H1 (cell line): ENCODE measurements around the gene CROT. TPM values are rescaled to one million over a fixed set of nuclear protein-coding genes. Genes with fewer than 3 reads are reported as not detected.
A peak's percentile ranks its signal among the peaks of the same experiment; 100 is the strongest.

Experiments used
- CTCF ChIA-PET: fragments of 300-600 bp; sonication (Branson Sonifier 250); formaldehyde crosslinking; loops from one replicate; lab custom pipeline; 2021; ENCODE audit not compliant: partially characterized antibody; lab: Charles Lee
- POLR2A ChIA-PET: fragments of 300-600 bp; sonication (Branson Sonifier 250); formaldehyde crosslinking; loops from one replicate; lab custom pipeline; 2021; ENCODE audit warnings: inconsistent platforms; ENCODE audit not compliant: partially characterized antibody; lab: Charles Lee
- DNase-seq, 2 experiments: peaks; one replicate each; pipeline versions ENCODE4 v3.0.0 to v3.0.0-alpha.2; 2010 to 2022; ENCODE audit warnings: low spot score in 2 of 2, low read depth in 1 of 2, mixed read lengths in 1 of 2
- FAIRE-seq: peaks from 2 replicates; lab custom pipeline; 2011; peaks lifted over from hg19 to GRCh38; lab: Jason Lieb, UNC
- H2AFZ ChIP-seq: 2 replicates; pipeline ENCODE4 v1.8.1; 2012; ENCODE audit warnings: low read length, inconsistent platforms
- H2AK5ac ChIP-seq: 2 replicates; pipeline ENCODE4 v1.6.1; 2013; ENCODE audit warnings: low read depth, low read length
- H2BK120ac ChIP-seq: replicated peaks from 2 replicates; pipeline ENCODE3; 2013; ENCODE audit warnings: low read depth, low read length, inconsistent platforms
- H2BK12ac ChIP-seq: 2 replicates; pipeline ENCODE4 v1.6.1; 2013; ENCODE audit warnings: low read depth, low read length
- H2BK15ac ChIP-seq: 2 replicates; pipeline ENCODE4 v1.6.1; 2013; ENCODE audit warnings: low read length
- H2BK20ac ChIP-seq: 2 replicates; pipeline ENCODE4 v1.6.1; 2013; ENCODE audit warnings: low read length
- H2BK5ac ChIP-seq: 2 replicates; pipeline ENCODE4 v1.6.1; 2013; ENCODE audit warnings: low read depth, low read length
- H3K14ac ChIP-seq: 2 replicates; pipeline ENCODE4 v1.6.1; 2013; ENCODE audit warnings: inconsistent platforms; ENCODE audit not compliant: insufficient read length
- H3K18ac ChIP-seq: 2 replicates; pipeline ENCODE4 v1.6.1; 2013; ENCODE audit warnings: low read length; ENCODE audit errors: extremely low read depth
- H3K23ac ChIP-seq: 2 replicates; pipeline ENCODE4 v1.6.1; 2013; ENCODE audit warnings: inconsistent platforms; ENCODE audit not compliant: insufficient read length
- H3K23me2 ChIP-seq: 2 replicates; pipeline ENCODE4 v1.6.1; 2013; ENCODE audit warnings: low read depth, low read length
- H3K27ac ChIP-seq: 2 replicates; pipeline ENCODE4 v1.6.1; 2011; ENCODE audit warnings: low read depth, low read length, inconsistent platforms
- H3K27me3 ChIP-seq, 4 experiments: replicated peaks in 1 of 4; 1 replicate in 1 of 4; 2 replicates in 3 of 4; pipeline versions ENCODE4 v1.6.1 to v1.8.1; 2011 to 2013; ENCODE audit warnings: low read length in 3 of 4, mild to moderate bottlenecking in 3 of 4, inconsistent platforms in 2 of 4, mixed read lengths in 2 of 4, moderate library complexity in 1 of 4; ENCODE audit not compliant: control insufficient read depth in 3 of 4, insufficient read depth in 3 of 4; ENCODE audit errors: extremely low read depth in 1 of 4
- H3K36me3 ChIP-seq, 4 experiments: 2 replicates each; pipeline versions ENCODE4 v1.6.1 to v1.8.1; 2011 to 2013; ENCODE audit warnings: mild to moderate bottlenecking in 4 of 4, low read length in 3 of 4, moderate library complexity in 2 of 4, control low read depth in 1 of 4, inconsistent platforms in 1 of 4; ENCODE audit not compliant: insufficient read depth in 4 of 4, control insufficient read depth in 2 of 4
- H3K4ac ChIP-seq: replicated peaks from 2 replicates; pipeline ENCODE3; 2013; ENCODE audit warnings: low read length, low read depth, mixed read lengths, inconsistent platforms; ENCODE audit not compliant: insufficient read length
- H3K4me1 ChIP-seq, 4 experiments: replicated peaks in 1 of 4; 1 replicate in 1 of 4; 2 replicates in 3 of 4; pipeline versions ENCODE4 v1.6.1 to v1.8.1; 2011 to 2013; ENCODE audit warnings: low read length in 3 of 4, inconsistent platforms in 2 of 4, mixed read lengths in 1 of 4; ENCODE audit not compliant: insufficient read depth in 4 of 4, control insufficient read depth in 3 of 4
- H3K4me2 ChIP-seq, 2 experiments: 2 replicates each; pipeline versions ENCODE4 v1.6.1 to v1.8.1; 2011 to 2013; ENCODE audit warnings: low read depth in 2 of 2, low read length in 2 of 2, control low read depth in 1 of 2, inconsistent platforms in 1 of 2, mild to moderate bottlenecking in 1 of 2; ENCODE audit not compliant: insufficient read depth in 1 of 2
- H3K4me3 ChIP-seq, 4 experiments: fragments of 200-600, 300-600 bp in 1 of 4; sonication (generic), shearing (Covaris generic), sonication (Bioruptor Twin) in 1 of 4; 2 replicates each; pipeline versions ENCODE4 v1.5.1 to v1.8.1; 2011 to 2016; ENCODE audit warnings: low read length in 4 of 4, low read depth in 3 of 4, control low read depth in 2 of 4, inconsistent platforms in 2 of 4, mild to moderate bottlenecking in 2 of 4, mixed read lengths in 1 of 4, moderate library complexity in 1 of 4; ENCODE audit not compliant: insufficient read depth in 2 of 4; ENCODE audit errors: extremely low read depth in 1 of 4
- H3K56ac ChIP-seq: replicated peaks from 2 replicates; pipeline ENCODE3; 2013; ENCODE audit warnings: low read depth, mild to moderate bottlenecking, mixed read lengths, low read length, inconsistent platforms; ENCODE audit not compliant: insufficient read length
- H3K79me1 ChIP-seq: 2 replicates; pipeline ENCODE4 v1.6.1; 2013; ENCODE audit warnings: low read depth, low read length, control low read depth
- H3K79me2 ChIP-seq, 2 experiments: 2 replicates each; pipeline versions ENCODE4 v1.6.1 to v1.8.1; 2012 to 2013; ENCODE audit warnings: low read length in 2 of 2, mild to moderate bottlenecking in 2 of 2, inconsistent platforms in 1 of 2; ENCODE audit not compliant: insufficient read depth in 2 of 2, control insufficient read depth in 1 of 2
- H3K9ac ChIP-seq, 4 experiments: replicated peaks in 1 of 4; 1 replicate in 1 of 4; 2 replicates in 3 of 4; pipeline versions ENCODE4 v1.6.1 to v1.8.1; 2011 to 2013; ENCODE audit warnings: low read depth in 3 of 4, low read length in 3 of 4, control low read depth in 2 of 4, mild to moderate bottlenecking in 2 of 4, moderate library complexity in 2 of 4, inconsistent platforms in 1 of 4; ENCODE audit errors: extremely low read depth in 1 of 4
- H3K9me3 ChIP-seq, 2 experiments: 2 replicates each; pipeline versions ENCODE4 v1.6.1 to v1.8.1; 2012 to 2013; ENCODE audit warnings: mild to moderate bottlenecking in 2 of 2, moderate library complexity in 2 of 2, control low read depth in 1 of 2, inconsistent platforms in 1 of 2, low read depth in 1 of 2, low read length in 1 of 2, mixed read lengths in 1 of 2; ENCODE audit not compliant: insufficient read depth in 2 of 2
- H4K20me1 ChIP-seq, 2 experiments: replicated peaks in 1 of 2; 2 replicates each; pipeline versions ENCODE3 to v1.8.1; 2011 to 2013; ENCODE audit warnings: inconsistent platforms in 2 of 2, low read length in 2 of 2, mild to moderate bottlenecking in 1 of 2; ENCODE audit not compliant: insufficient read depth in 2 of 2, control insufficient read depth in 1 of 2
- H4K5ac ChIP-seq: 2 replicates; pipeline ENCODE4 v1.6.1; 2013; ENCODE audit warnings: low read length, low read depth, mixed read lengths, inconsistent platforms; ENCODE audit not compliant: insufficient read length
- H4K8ac ChIP-seq: 2 replicates; pipeline ENCODE4 v1.8.0; 2013; ENCODE audit warnings: mild to moderate bottlenecking, moderate library complexity, low read length, inconsistent platforms; ENCODE audit not compliant: insufficient read depth; ENCODE audit errors: extremely low read depth
- H4K91ac ChIP-seq: replicated peaks from 2 replicates; pipeline ENCODE3; 2013; ENCODE audit warnings: low read length, mixed read lengths, inconsistent platforms; ENCODE audit not compliant: insufficient read length
- BACH1 ChIP-seq: IDR thresholded peaks from 2 replicates; pipeline ENCODE4 v1.6.1; 2012; ENCODE audit warnings: low read length, improper control_type of control experiment
- MAFK ChIP-seq: IDR thresholded peaks from 2 replicates; pipeline ENCODE4 v1.6.1; 2012; ENCODE audit warnings: low read depth, mild to moderate bottlenecking, improper control_type of control experiment, low read length
- RFX5 ChIP-seq: IDR thresholded peaks from 2 replicates; pipeline ENCODE4 v1.6.1; 2011; ENCODE audit warnings: low read depth, low read length, improper control_type of control experiment, borderline replicate concordance
- WGBS, 2 experiments: shearing (Covaris generic) in 1 of 2; methylation state at CpG; one replicate each; pipeline versions ENCODE4 v1.1.6 to v1.1.7; 2013 to 2015; ENCODE audit warnings: low lambda C conversion rate in 2 of 2, mixed read lengths in 2 of 2, inconsistent platforms in 1 of 2, low coverage in 1 of 2, missing lambda C conversion rate in 1 of 2; ENCODE audit not compliant: insufficient replicate concordance in 2 of 2, insufficient coverage in 1 of 2, insufficient read length in 1 of 2; ENCODE audit errors: extremely low coverage in 1 of 2, missing lambda C conversion rate in 1 of 2; 5-methylcytosine and 5-hydroxymethylcytosine counted together
- polyA plus RNA-seq, 7 experiments: library from polyadenylated mRNA; depleted of rRNA in 3 of 7; stranded (reverse) in 5 of 7; unstranded in 2 of 7; fragments of >200 nt in 5 of 7; fragments of 200-250 nt in 2 of 7; gene quantifications; 1 replicate in 5 of 7; 2 replicates in 1 of 7; 4 replicates in 1 of 7; pipeline versions ENCODE4 v1.2.1 to v1.2.3, GENCODE V29; 2011 to 2013; ENCODE audit warnings: missing spikeins in 2 of 7, mixed read lengths in 2 of 7
- total RNA-seq: library from RNA; stranded (reverse); fragmentation: NEBNext Ultra II Directional; extraction: Animal tissue kit (Norgen Biotek cat#: 25700); gene quantifications from 2 replicates; pipeline ENCODE4 v1.2.1, GENCODE V29; 2021

The CROT gene
- total and polyA plus RNA-seq, 2 of the 8 experiments (the other 6 are each of a cell fraction or from before 2014, with no cell fraction given): 2.2 to 5.6 TPM

GRCh38 chr7:87370660-87371180 lies 25.3 kb downstream of the CROT start:
- no peak overlapping the region for H3K4ac ChIP-seq
- no peak overlapping the region for H3K23ac ChIP-seq
- H3K56ac ChIP-seq: no peak overlapping the region
- no peak overlapping the region for H2BK20ac ChIP-seq
- H3K79me1 ChIP-seq: no peaks in the 10 kb centered on the region
- POLR2A ChIA-PET: no interaction called here
- H3K27ac ChIP-seq: no peak overlapping the region
- H3K36me3 ChIP-seq: no peaks in the 10 kb centered on the region; a peak in 1 of 8 replicates
- H2BK15ac ChIP-seq: no peak overlapping the region
- H4K5ac ChIP-seq: no peak overlapping the region
- H4K20me1 ChIP-seq: peaks cover 0 to 3% of the 10 kb centered on the region in 2 experiments
- H3K4me3 ChIP-seq: no peak overlapping the region
- no peak overlapping the region for H2AK5ac ChIP-seq
- TF ChIP-seq MAFK (0 out of 2 replicates have a peak, but pooled peaks have one; percentile 19), RFX5 (no peak), BACH1 (peak; percentile 74)
- TF ChIP-seq, all 59 proteins: peak for 2
- no peak overlapping the region for H2AFZ ChIP-seq
- no peaks in the 10 kb centered on the region for H3K27me3 ChIP-seq
- H3K18ac ChIP-seq: no peak overlapping the region
- H3K4me1 ChIP-seq: no peaks in the 10 kb centered on the region
- no peaks in the 10 kb centered on the region; the same call in 1 of the 2 replicates for H3K23me2 ChIP-seq
- DNase-seq (no peak), FAIRE-seq (no peak)
- H4K8ac ChIP-seq: no peak overlapping the region
- H3K14ac ChIP-seq: no peak overlapping the region
- no peaks in the 10 kb centered on the region for H3K79me2 ChIP-seq
- H2BK5ac ChIP-seq: no peak overlapping the region
- CTCF ChIA-PET: interaction anchor here (1.0 kb wide), 1 partner anchor 9 kb away, joined by 3 read pairs; no protein-coding TSS in a partner anchor
- H4K91ac ChIP-seq: no peak overlapping the region
- H3K4me2 ChIP-seq: no peak overlapping the region
- 81% methylated on average over 1 of the region's 1 CpG; no CpG with 5 or more reads in 1 of the 2 experiments for WGBS, 2 experiments
- H2BK12ac ChIP-seq: no peak overlapping the region
- no peak overlapping the region; a peak in 1 of 7 replicates for H3K9ac ChIP-seq
- no peak overlapping the region for H2BK120ac ChIP-seq
- no peaks in the 10 kb centered on the region for H3K9me3 ChIP-seq
